ENCODE data around the gene NTN5. TPM values are rescaled to one million over a fixed set of nuclear protein-coding genes. Genes with fewer than 3 reads are reported as not detected.

The NTN5 gene
- total and polyA plus RNA-seq, 9 of the 15 experiments (the other 6 are each of a cell fraction or from before 2014, with no cell fraction given), result not detected

GRCh38 chr19:48637948-48638830 lies 34.6 kb downstream of the NTN5 start (continued):
- peak; percentile 61 for TF ChIP-seq CTCFL (IDR thresholded peaks at IDR 0.05; ENCODE audit: borderline replicate concordance, insufficient read depth, low read depth, low read length, poor library complexity, severe bottlenecking)
- peak; percentile 97 for TF ChIP-seq HDGF (IDR thresholded peaks at IDR 0.05)
- TF ChIP-seq THRAP3 (IDR thresholded peaks at IDR 0.05; ENCODE audit: borderline replicate concordance), result peak; percentile 77
- no peak for TF ChIP-seq MAFG (tag; conservative IDR thresholded peaks at IDR 0.05)
- TF ChIP-seq SP1 (CRISPR knock-in tag; IDR thresholded peaks at IDR 0.05), result peak; percentile 60
- peak; percentile 65; the same call in 1 of the 2 replicates for TF ChIP-seq PHB2 (IDR thresholded peaks at IDR 0.05; ENCODE audit: low read depth)
- TF ChIP-seq ZNF407 (IDR thresholded peaks at IDR 0.05; ENCODE audit: low read depth), result 0 out of 2 replicates have a peak, but pooled peaks have one; percentile 16
- TF ChIP-seq SUPT5H (IDR thresholded peaks at IDR 0.05), result 0 out of 2 replicates have a peak, but pooled peaks have one; percentile 38
- TF ChIP-seq CTCF (IDR thresholded peaks at IDR 0.05 in 2 of 3, conservative IDR thresholded peaks at IDR 0.05 in 1 of 3; ENCODE audit: insufficient read depth in 2 of 3, low read depth in 1 of 3, low read length in 3 of 3), result peak; percentile 1 to 9 (median 7); a peak in 2 of 6 replicates
- TF ChIP-seq NFRKB (IDR thresholded peaks at IDR 0.05; ENCODE audit: low read depth), result peak; percentile 55; the same call in 1 of the 2 replicates
- TF ChIP-seq HLTF (IDR thresholded peaks at IDR 0.05), result peak; percentile 96
- no peak; the same call in 1 of the 2 replicates for TF ChIP-seq ZNF778 (CRISPR knock-in tag; IDR thresholded peaks at IDR 0.05)
- TF ChIP-seq NR4A1 (CRISPR knock-in tag; IDR thresholded peaks at IDR 0.05), result no peak
- peak; percentile 60; the same call in 1 of the 2 replicates for TF ChIP-seq NR4A1 (tag; IDR thresholded peaks at IDR 0.05)
- TF ChIP-seq TBP (optimal IDR thresholded peaks at IDR 0.05; ENCODE audit: low read depth, low read length), result peak; percentile 43
- TF ChIP-seq ESRRA (IDR thresholded peaks at IDR 0.05; ENCODE audit: borderline replicate concordance, low read depth), result peak; percentile 41; the same call in 1 of the 2 replicates
